GM12878 (cell line): Measurements from ENCODE around the gene TOGARAM1. TPM values are rescaled to one million over a fixed set of nuclear protein-coding genes. Genes with fewer than 3 reads are reported as not detected.

ENCODE experiments used
- ATAC-seq: fragments of 200-7000 bp; cut with Tn5 transposase; 3 replicates; pipeline ENCODE4 v1.9.1; 2020; ENCODE audit warnings: mild to moderate bottlenecking, moderate library complexity
- BruUV-seq: library from RNA; stranded (reverse); fragments of 400-500 nt; replicated peaks from 2 replicates; lab custom pipeline; 2021; lab: Mats Ljungman, UMichigan
- CTCF ChIA-PET: fragments of 300-600 bp; sonication (Branson Sonifier 250); formaldehyde crosslinking; extraction: SDS; loops from one replicate; lab custom pipeline; 2021; ENCODE audit warnings: inconsistent platforms; lab: Yijun Ruan, JAX
- POLR2A ChIA-PET: fragments of 350-600 bp; formaldehyde crosslinking; extraction: SDS; loops from one replicate; lab custom pipeline; 2021; ENCODE audit warnings: inconsistent platforms; lab: Charles Lee
- RAD21 ChIA-PET: fragments of 300-600 bp; sonication (Branson Sonifier 250); formaldehyde crosslinking; loops from one replicate; lab custom pipeline; 2023; ENCODE audit warnings: antibody characterized with exemption; ENCODE audit not compliant: unreplicated experiment; lab: Charles Lee
- SMC1A ChIA-PET: fragments of 300-600 bp; sonication (Branson Sonifier 250); formaldehyde crosslinking; loops from one replicate; lab custom pipeline; 2023; ENCODE audit not compliant: unreplicated experiment, uncharacterized antibody; lab: Charles Lee
- DNase-seq: peaks from one replicate; pipeline ENCODE4 v3.0.0-alpha.2; 2011; ENCODE audit warnings: low read depth, low spot score
- FAIRE-seq: peaks from 3 replicates; lab custom pipeline; 2011; peaks lifted over from hg19 to GRCh38; lab: Jason Lieb, UNC
- H2AFZ ChIP-seq: 2 replicates; pipeline ENCODE4 v1.6.0; 2011; ENCODE audit warnings: low read depth, low read length, control low read depth; ENCODE audit not compliant: control insufficient read depth
- H3K27ac ChIP-seq: 2 replicates; pipeline ENCODE4 v1.5.1; 2011; ENCODE audit warnings: control low read depth; ENCODE audit not compliant: control insufficient read depth, insufficient read depth
- H3K27me3 ChIP-seq, 2 experiments: replicated peaks in 1 of 2; 2 replicates each; pipeline versions ENCODE4 v1.6.0 to v1.6.1; 2011; ENCODE audit warnings: low read length in 1 of 2; ENCODE audit not compliant: control insufficient read depth in 2 of 2, insufficient read depth in 2 of 2
- H3K36me3 ChIP-seq, 2 experiments: 2 replicates each; pipeline ENCODE4 v1.5.1; 2011; ENCODE audit warnings: low read length in 1 of 2; ENCODE audit not compliant: control insufficient read depth in 2 of 2, insufficient read depth in 2 of 2
- H3K4me1 ChIP-seq: 2 replicates; pipeline ENCODE4 v1.6.1; 2011; ENCODE audit warnings: mild to moderate bottlenecking, low read length, moderate library complexity, mixed read lengths; ENCODE audit not compliant: control insufficient read depth, insufficient read depth
- H3K4me2 ChIP-seq: 2 replicates; pipeline ENCODE4 v1.6.0; 2011; ENCODE audit warnings: control low read depth; ENCODE audit not compliant: control insufficient read depth, insufficient read depth
- H3K4me3 ChIP-seq: fragments of 200-600 bp; sonication (generic); 2 replicates; pipeline ENCODE4 v1.5.1; 2016
- H3K79me2 ChIP-seq: 2 replicates; pipeline ENCODE4 v1.6.0; 2011; ENCODE audit warnings: low read length; ENCODE audit not compliant: control insufficient read depth, insufficient read depth
- H3K9ac ChIP-seq: 2 replicates; pipeline ENCODE4 v1.8.0; 2011; ENCODE audit warnings: low read length, control low read depth, mixed read lengths; ENCODE audit not compliant: control insufficient read depth, insufficient read depth
- H3K9me3 ChIP-seq: replicated peaks from 3 replicates; pipeline ENCODE4 v1.5.1; 2011; ENCODE audit warnings: mild to moderate bottlenecking, low read length; ENCODE audit not compliant: control insufficient read depth, insufficient read depth
- H4K20me1 ChIP-seq: 2 replicates; pipeline ENCODE4 v1.6.0; 2011; ENCODE audit not compliant: control insufficient read depth, insufficient read depth
- HDGF ChIP-seq: fragments of 450-650 bp; IDR thresholded peaks from 2 replicates; pipeline ENCODE4 v1.6.1; 2016; ENCODE audit warnings: antibody characterized with exemption
- MEF2A ChIP-seq: IDR thresholded peaks from 2 replicates; pipeline ENCODE4 v1.6.1; 2011; ENCODE audit warnings: low read depth, mild to moderate bottlenecking, low read length, moderate library complexity; ENCODE audit not compliant: insufficient read depth
- POLR2A ChIP-seq: IDR thresholded peaks from 2 replicates; pipeline ENCODE4 v1.6.1; 2011; ENCODE audit warnings: low read depth, mild to moderate bottlenecking, low read length
- SUZ12 ChIP-seq: fragments of 200-600 bp; sonication (generic); IDR thresholded peaks from one replicate; pipeline ENCODE4 v1.6.1; 2018; ENCODE audit warnings: antibody characterized with exemption, mild to moderate bottlenecking; ENCODE audit not compliant: unreplicated experiment
- TAF1 ChIP-seq: IDR thresholded peaks from 2 replicates; pipeline ENCODE4 v1.6.1; 2011; ENCODE audit warnings: mild to moderate bottlenecking, low read depth, low read length, borderline replicate concordance
- USF2 ChIP-seq: IDR thresholded peaks from 2 replicates; pipeline ENCODE4 v1.6.1; 2011; ENCODE audit warnings: low read depth, low read length, improper control_type of control experiment, borderline replicate concordance
- WGBS: methylation state at CpG from one replicate; pipeline ENCODE4 v1.1.6; 2016; ENCODE audit warnings: low lambda C conversion rate; ENCODE audit not compliant: insufficient replicate concordance, insufficient coverage; ENCODE audit errors: missing lambda C conversion rate; 5-methylcytosine and 5-hydroxymethylcytosine counted together
- in situ Hi-C: fragments of 300-500 bp; cut with MboI; formaldehyde crosslinking; loops from 9 replicates; pipeline ENCODE4 v1.14.3; 2018; ENCODE audit warnings: mixed read lengths
- intact Hi-C: fragments of 100-400 bp; cut with micrococcal nuclease; formaldehyde crosslinking; loops from one replicate; pipeline ENCODE4 v1.14.2; 2022; ENCODE audit not compliant: unreplicated experiment
- polyA plus RNA-seq, 11 experiments: library from polyadenylated mRNA; depleted of rRNA in 4 of 11; unstranded in 6 of 11; stranded (reverse) in 5 of 11; fragments of >200 nt; fragmentation: Nextera tagmentation in 4 of 11; fragmentation: Illumina TruSeq in 1 of 11; extraction: Ambion mirVana in 4 of 11; extraction: Trizol in 1 of 11; gene quantifications; 1 replicate in 1 of 11; 2 replicates in 10 of 11; pipeline versions ENCODE4 v1.2.1 to v1.2.3, GENCODE V29; 2011 to 2016; ENCODE audit warnings: inconsistent platforms in 2 of 11, missing spikeins in 2 of 11, low read depth in 1 of 11
- total RNA-seq, 4 experiments: library from RNA; depleted of rRNA in 3 of 4; stranded (reverse); fragments of >200 nt in 3 of 4; fragmentation: Illumina TruSeq in 1 of 4; extraction: Trizol in 1 of 4; gene quantifications; 2 replicates each; pipeline versions ENCODE4 v1.2.1 to v1.2.3, GENCODE V29; 2013 to 2021

The TOGARAM1 gene
- total and polyA plus RNA-seq, 10 of the 15 experiments (the other 5 are each of a cell fraction or from before 2014, with no cell fraction given): 2.1 to 14.4 (median 7.2) TPM

GRCh38 chr14:44956866-44957265 is 5.1 kb upstream of the TOGARAM1 start:
- Histone ChIP-seq H2AFZ (no peak overlapping the region), H3K4me1 (no peaks in the 10 kb centered on the region), H3K27me3 (no peaks in the 10 kb centered on the region), H4K20me1 (no peaks in the 10 kb centered on the region), H3K4me3 (no peak overlapping the region), H3K9me3 (no peaks in the 10 kb centered on the region; the same call in 2 of the 3 replicates)
- WGBS: 100% methylated on average over 3 of the region's 3 CpGs
- BruUV-seq: no TSS peak
- ChIA-PET POLR2A (interaction anchor here (0.6 kb wide), 1 partner anchor 237 kb away, joined by 4 read pairs; no protein-coding TSS in a partner anchor), SMC1A (interaction anchor here (0.9 to 1.7 kb wide), 5 partner anchors 13 to 245 kb away, joined by 3 to 5 read pairs (median 4); no protein-coding TSS in a partner anchor), CTCF (interaction anchor here (1.2 to 1.9 kb wide), 2 partner anchors 13 to 43 kb away, joined by 4 read pairs; no protein-coding TSS in a partner anchor), RAD21 (interaction anchor here (0.5 to 0.6 kb wide), 2 partner anchors 8 to 20 kb away, joined by 3 to 5 read pairs; no protein-coding TSS in a partner anchor)
- intact Hi-C loops (no loop called here), in situ Hi-C loops (no loop called here)
- FAIRE-seq: no peak
- TF ChIP-seq TAF1 (no peak), HDGF (no peak), USF2 (no peak), MEF2A (no peak), SUZ12 (no peak), POLR2A (no peak)
- TF ChIP-seq, all 136 proteins: peak for 0
- Histone ChIP-seq H3K27ac (no peak overlapping the region), H3K79me2 (peaks cover 76% of the 10 kb centered on the region), H3K4me2 (no peak overlapping the region), H3K36me3 (peaks cover 0 to 2% of the 10 kb centered on the region in 2 experiments; a peak in 1 of 4 replicates), H3K9ac (no peak overlapping the region)
- ATAC-seq: no peak
- no peak for DNase-seq
